Activated T-helper 2 cell treated with anti-CD3 and anti-CD28 coated beads, Interferon-gamma antibody, Interleukin-2, Interleukin-4, amounts not matched to agents 10 μg/mL and 5 μg/mL and 100 μg/mL, durations not matched to agents 14 hours and 24 hours and 36 hours (primary cell): Measurements from ENCODE around the gene MITF. TPM values are rescaled to one million over a fixed set of nuclear protein-coding genes. Genes with fewer than 3 reads are reported as not detected.

ENCODE experiments used
- DNase-seq: peaks from one replicate; pipeline ENCODE4 v3.0.0; 2021; ENCODE audit warnings: low spot score
- H3K27ac Mint-ChIP-seq: one replicate; pipeline ENCODE4 v1.8.0; 2021; ENCODE audit warnings: mixed read lengths
- H3K27me3 Mint-ChIP-seq: one replicate; pipeline ENCODE4 v1.8.0; 2021; ENCODE audit warnings: low read depth, mixed read lengths
- H3K36me3 Mint-ChIP-seq: one replicate; pipeline ENCODE4 v1.8.0; 2021; ENCODE audit warnings: low read depth, mixed read lengths
- H3K4me1 Mint-ChIP-seq: one replicate; pipeline ENCODE4 v1.8.0; 2021; ENCODE audit warnings: low read depth, mixed read lengths
- H3K4me3 Mint-ChIP-seq: one replicate; pipeline ENCODE4 v1.8.0; 2021; ENCODE audit warnings: low read depth, mild to moderate bottlenecking, moderate library complexity, mixed read lengths
- H3K9me3 Mint-ChIP-seq: one replicate; pipeline ENCODE4 v1.8.0; 2021; ENCODE audit warnings: mixed read lengths
- intact Hi-C: fragments of 100-400 bp; cut with micrococcal nuclease; formaldehyde crosslinking; loops from one replicate; pipeline ENCODE4 v1.15.1; 2023
- total RNA-seq: library from RNA; stranded (reverse); gene quantifications from 2 replicates; pipeline ENCODE4 v1.2.3, GENCODE V29; 2022

Gene MITF
- total RNA-seq, 1 donor from 2014 or later, result 0.07 TPM

GRCh38 chr3:69770976-69771634 is 31.8 kb downstream of the MITF start:
- H3K36me3 Mint-ChIP-seq, result no peaks in the 10 kb centered on the region
- H3K27me3 Mint-ChIP-seq, result no peaks in the 10 kb centered on the region
- H3K9me3 Mint-ChIP-seq, result no peaks in the 10 kb centered on the region
- no peak for DNase-seq
- no peak overlapping the region for H3K4me3 Mint-ChIP-seq
- no peak overlapping the region for H3K27ac Mint-ChIP-seq
- H3K4me1 Mint-ChIP-seq, result no peaks in the 10 kb centered on the region
- intact Hi-C loops, result no loop called here

- H3K27me3 Mint-ChIP-seq, result no peaks in the 10 kb centered on the region
- intact Hi-C loops, result no loop called here
- H3K4me1 Mint-ChIP-seq, result no peaks in the 10 kb centered on the region
- no peaks in the 10 kb centered on the region for H3K9me3 Mint-ChIP-seq
- H3K36me3 Mint-ChIP-seq, result no peaks in the 10 kb centered on the region
- DNase-seq, result no peak
- no peak overlapping the region for H3K27ac Mint-ChIP-seq
- no peak overlapping the region for H3K4me3 Mint-ChIP-seq
Measured at GRCh38 chr3:69772152-69772867, 33.0 kb downstream of the MITF start.

GRCh38 chr3:69774029-69774428 is 34.8 kb downstream of the MITF start:
- intact Hi-C loops, result no loop called here
- Mint-ChIP-seq H3K27ac (no peak overlapping the region), H3K4me1 (no peaks in the 10 kb centered on the region), H3K9me3 (no peaks in the 10 kb centered on the region), H3K36me3 (no peaks in the 10 kb centered on the region), H3K4me3 (no peak overlapping the region), H3K27me3 (no peaks in the 10 kb centered on the region)
- no peak for DNase-seq

GRCh38 chr3:69775751-69776150 is 36.5 kb downstream of the MITF start:
- DNase-seq, result no peak
- H3K9me3 Mint-ChIP-seq, result no peaks in the 10 kb centered on the region
- H3K36me3 Mint-ChIP-seq, result no peaks in the 10 kb centered on the region
- no peak overlapping the region for H3K27ac Mint-ChIP-seq
- H3K27me3 Mint-ChIP-seq, result no peaks in the 10 kb centered on the region
- intact Hi-C loops, result no loop called here
- no peaks in the 10 kb centered on the region for H3K4me1 Mint-ChIP-seq
- H3K4me3 Mint-ChIP-seq, result no peak overlapping the region

- Mint-ChIP-seq H3K36me3 (no peaks in the 10 kb centered on the region), H3K9me3 (no peaks in the 10 kb centered on the region), H3K4me1 (no peaks in the 10 kb centered on the region), H3K4me3 (no peak overlapping the region), H3K27ac (no peak overlapping the region), H3K27me3 (no peaks in the 10 kb centered on the region)
- DNase-seq, result no peak
- intact Hi-C loops, result no loop called here
Measured at GRCh38 chr3:69776289-69776688, 37.0 kb downstream of the MITF start.

DNA sequence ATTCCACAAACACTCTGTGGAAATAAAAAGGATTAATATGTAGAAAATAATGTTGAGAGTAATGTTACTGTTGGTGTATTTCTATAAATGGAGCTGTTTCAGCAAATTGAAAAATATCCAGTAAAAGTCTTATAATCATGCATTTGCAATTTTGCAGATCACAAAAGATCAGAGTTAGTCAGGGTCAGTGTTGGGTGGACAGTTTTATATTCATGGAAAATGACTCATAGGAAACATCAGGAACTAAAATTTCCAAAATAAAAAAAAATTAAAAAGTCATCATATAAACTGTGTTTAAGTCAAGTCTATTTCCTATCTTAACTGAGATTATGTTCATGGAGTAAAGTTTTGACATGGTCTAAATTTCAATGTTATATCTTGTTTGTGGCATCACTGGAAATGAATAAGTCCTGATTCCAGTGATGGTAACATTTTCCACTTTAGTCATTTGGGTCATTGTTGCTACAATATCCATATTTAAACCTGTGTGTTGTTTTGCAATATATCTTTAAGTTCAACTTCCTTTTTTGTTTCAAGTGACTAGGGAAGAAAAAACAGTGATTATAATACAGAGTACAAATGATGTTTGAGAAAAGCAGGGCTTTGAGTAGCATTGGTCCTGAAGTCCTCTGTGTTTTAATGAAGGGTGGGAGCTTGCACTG is 37.8 kb downstream of the MITF start:
- intact Hi-C loops, result no loop called here
- DNase-seq, result no peak
- no peak overlapping the region for H3K4me3 Mint-ChIP-seq
- H3K36me3 Mint-ChIP-seq, result no peaks in the 10 kb centered on the region
- no peak overlapping the region for H3K27ac Mint-ChIP-seq
- no peaks in the 10 kb centered on the region for H3K27me3 Mint-ChIP-seq
- H3K9me3 Mint-ChIP-seq, result no peaks in the 10 kb centered on the region
- H3K4me1 Mint-ChIP-seq, result no peaks in the 10 kb centered on the region

DNA sequence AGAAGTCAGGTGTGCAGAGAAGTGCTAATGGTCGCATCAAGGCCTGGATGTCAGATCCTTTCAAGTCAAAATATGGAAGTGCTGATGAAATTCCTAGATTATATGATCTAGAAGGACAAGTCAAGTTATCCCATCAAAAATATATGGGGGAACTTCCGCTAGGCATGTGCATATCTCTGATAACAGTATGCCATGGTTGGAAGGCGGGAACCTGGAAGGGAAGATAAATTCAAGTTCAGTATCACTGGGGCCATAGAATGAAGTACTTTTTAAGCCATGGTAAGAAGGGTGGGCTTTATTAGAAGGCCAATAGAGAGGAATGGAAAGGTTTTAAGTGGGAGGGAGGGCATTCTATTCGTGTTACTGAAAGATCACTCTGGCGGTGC is 38.3 kb downstream of the MITF start:
- intact Hi-C loops, result no loop called here
- no peaks in the 10 kb centered on the region for H3K4me1 Mint-ChIP-seq
- no peak overlapping the region for H3K4me3 Mint-ChIP-seq
- no peaks in the 10 kb centered on the region for H3K9me3 Mint-ChIP-seq
- H3K27me3 Mint-ChIP-seq, result no peaks in the 10 kb centered on the region
- H3K27ac Mint-ChIP-seq, result no peak overlapping the region
- no peaks in the 10 kb centered on the region for H3K36me3 Mint-ChIP-seq
- DNase-seq, result no peak

DNA sequence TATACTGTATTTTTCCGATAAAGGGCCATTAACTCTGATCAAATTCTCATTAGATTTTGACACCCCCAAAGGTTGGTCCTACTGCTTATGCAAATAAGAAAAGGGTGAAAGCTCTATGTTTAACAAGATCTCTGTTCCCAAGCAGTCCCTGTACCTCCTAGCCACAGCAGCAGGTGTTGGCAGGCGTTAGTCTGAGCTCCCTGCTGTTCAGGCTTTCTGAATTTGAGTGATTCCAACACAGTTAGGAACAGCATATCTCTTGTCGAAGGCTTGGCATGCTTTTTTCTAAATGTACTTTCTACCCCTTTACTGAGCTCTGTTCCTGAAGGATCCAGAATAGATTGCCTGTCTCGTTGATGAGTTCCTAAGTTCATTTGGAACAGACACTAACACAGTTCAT is 42.3 kb downstream of the MITF start:
- H3K4me1 Mint-ChIP-seq, result no peaks in the 10 kb centered on the region
- H3K9me3 Mint-ChIP-seq, result no peaks in the 10 kb centered on the region
- H3K27me3 Mint-ChIP-seq, result no peaks in the 10 kb centered on the region
- intact Hi-C loops, result no loop called here
- H3K4me3 Mint-ChIP-seq, result no peak overlapping the region
- H3K36me3 Mint-ChIP-seq, result no peaks in the 10 kb centered on the region
- no peak overlapping the region for H3K27ac Mint-ChIP-seq
- DNase-seq, result no peak

DNA sequence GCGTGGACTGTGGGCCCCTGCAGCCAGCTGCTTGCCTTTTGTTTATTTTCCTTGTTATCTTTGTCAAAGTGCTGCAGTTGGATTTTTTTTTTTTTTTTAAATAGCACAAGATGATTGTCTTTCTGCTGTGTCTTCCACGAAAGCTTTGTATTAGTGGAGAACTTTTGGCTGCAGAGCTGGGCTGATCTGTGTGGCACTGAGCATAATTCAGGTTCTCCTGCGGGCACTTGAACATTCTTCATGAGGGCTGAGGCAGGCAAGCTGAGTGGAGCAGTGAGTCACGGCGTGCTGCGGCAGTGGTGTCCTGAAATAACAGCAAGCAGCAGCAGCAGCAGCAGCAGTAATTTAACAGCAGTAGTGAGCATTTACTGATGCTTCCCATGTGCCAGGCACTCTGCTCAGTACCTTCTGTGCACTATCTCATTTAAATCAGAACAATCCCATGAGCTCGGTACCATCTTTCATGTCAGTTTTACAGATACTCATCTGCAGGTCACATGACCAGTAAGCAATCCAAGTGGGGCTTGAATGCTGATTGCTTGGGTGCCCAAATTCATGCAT is 45.8 kb downstream of the MITF start:
- Mint-ChIP-seq H3K27me3 (no peaks in the 10 kb centered on the region), H3K4me1 (no peaks in the 10 kb centered on the region), H3K4me3 (no peak overlapping the region), H3K36me3 (no peaks in the 10 kb centered on the region), H3K27ac (no peak overlapping the region), H3K9me3 (no peaks in the 10 kb centered on the region)
- no peak for DNase-seq
- intact Hi-C loops, result no loop called here

GRCh38 chr3:69785769-69786320 is 46.6 kb downstream of the MITF start:
- H3K4me3 Mint-ChIP-seq, result no peak overlapping the region
- no peaks in the 10 kb centered on the region for H3K36me3 Mint-ChIP-seq
- no peaks in the 10 kb centered on the region for H3K27me3 Mint-ChIP-seq
- no peaks in the 10 kb centered on the region for H3K9me3 Mint-ChIP-seq
- intact Hi-C loops, result no loop called here
- no peaks in the 10 kb centered on the region for H3K4me1 Mint-ChIP-seq
- DNase-seq, result no peak
- H3K27ac Mint-ChIP-seq, result no peak overlapping the region

DNA sequence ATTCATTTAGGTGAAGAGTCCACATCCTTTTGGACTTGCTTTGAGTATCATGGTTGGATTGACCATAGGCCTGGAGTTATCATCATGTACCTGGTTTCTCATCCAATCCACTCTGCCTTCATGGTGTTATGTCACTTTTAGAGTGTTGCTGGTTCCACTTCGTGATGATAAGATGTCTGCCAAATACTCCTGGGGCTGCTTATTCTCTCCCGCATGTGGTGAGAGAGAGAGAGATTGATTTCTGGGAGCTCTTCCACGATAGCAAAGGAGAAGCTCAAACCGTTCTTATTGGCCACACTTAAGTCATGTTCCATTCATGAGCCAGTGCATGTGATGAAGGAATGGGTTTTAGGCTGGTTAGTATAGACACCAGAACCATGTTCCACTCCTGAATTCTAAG is 47.6 kb downstream of the MITF start:
- Mint-ChIP-seq H3K4me1 (peaks cover 2% of the 10 kb centered on the region), H3K4me3 (no peak overlapping the region), H3K36me3 (no peaks in the 10 kb centered on the region), H3K9me3 (no peaks in the 10 kb centered on the region), H3K27me3 (no peaks in the 10 kb centered on the region), H3K27ac (no peak overlapping the region)
- intact Hi-C loops, result no loop called here
- no peak for DNase-seq

GRCh38 chr3:69787436-69788168 is 48.3 kb downstream of the MITF start:
- H3K27ac Mint-ChIP-seq, result no peak overlapping the region
- intact Hi-C loops, result no loop called here
- H3K36me3 Mint-ChIP-seq, result no peaks in the 10 kb centered on the region
- no peaks in the 10 kb centered on the region for H3K27me3 Mint-ChIP-seq
- peaks cover 2% of the 10 kb centered on the region for H3K4me1 Mint-ChIP-seq
- H3K9me3 Mint-ChIP-seq, result no peaks in the 10 kb centered on the region
- no peak overlapping the region for H3K4me3 Mint-ChIP-seq
- DNase-seq, result no peak
